Nephron progenitor cell (in vitro differentiated cells): ENCODE data around the gene NKD1.
A peak's percentile ranks its signal among the peaks of the same experiment; 100 is the strongest.

Experiments used
- DNase-seq: peaks from one replicate; pipeline ENCODE4 v3.0.0; 2021
- H3K27ac Mint-ChIP-seq: 2 replicates; pipeline ENCODE4 v1.8.0; 2021; ENCODE audit warnings: mild to moderate bottlenecking, moderate library complexity, mixed read lengths
- H3K27me3 Mint-ChIP-seq: 2 replicates; pipeline ENCODE4 v1.8.0; 2021; ENCODE audit warnings: mild to moderate bottlenecking, low read depth, mixed read lengths; ENCODE audit not compliant: poor library complexity
- H3K36me3 Mint-ChIP-seq: 2 replicates; pipeline ENCODE4 v1.8.0; 2021; ENCODE audit warnings: low read depth, mixed read lengths
- H3K4me1 Mint-ChIP-seq: 2 replicates; pipeline ENCODE4 v1.8.0; 2021; ENCODE audit warnings: mixed read lengths
- H3K4me3 Mint-ChIP-seq: 2 replicates; pipeline ENCODE4 v1.8.0; 2021; ENCODE audit warnings: mild to moderate bottlenecking, moderate library complexity, mixed read lengths
- H3K9me3 Mint-ChIP-seq: 2 replicates; pipeline ENCODE4 v1.8.0; 2021; ENCODE audit warnings: mild to moderate bottlenecking, moderate library complexity, mixed read lengths
- TF ChIP-seq, protein P1 (sequence below): fragments of 200-600 bp; sonication (generic); IDR thresholded peaks from 2 replicates; pipeline ENCODE4 v1.5.0; 2021; ENCODE audit warnings: antibody characterized with exemption

Gene NKD1

GRCh38 chr16:50555269-50555875 lies 7.2 kb downstream of the NKD1 start:
- no peak for DNase-seq
- Mint-ChIP-seq H3K36me3 (peaks cover 88% of the 10 kb centered on the region), H3K27me3 (peaks cover 4% of the 10 kb centered on the region), H3K4me1 (peaks cover 85% of the 10 kb centered on the region), H3K4me3 (no peak overlapping the region), H3K27ac (peak overlapping the region; percentile 32), H3K9me3 (peaks cover 19% of the 10 kb centered on the region)
- TF ChIP-seq, protein P1, sequence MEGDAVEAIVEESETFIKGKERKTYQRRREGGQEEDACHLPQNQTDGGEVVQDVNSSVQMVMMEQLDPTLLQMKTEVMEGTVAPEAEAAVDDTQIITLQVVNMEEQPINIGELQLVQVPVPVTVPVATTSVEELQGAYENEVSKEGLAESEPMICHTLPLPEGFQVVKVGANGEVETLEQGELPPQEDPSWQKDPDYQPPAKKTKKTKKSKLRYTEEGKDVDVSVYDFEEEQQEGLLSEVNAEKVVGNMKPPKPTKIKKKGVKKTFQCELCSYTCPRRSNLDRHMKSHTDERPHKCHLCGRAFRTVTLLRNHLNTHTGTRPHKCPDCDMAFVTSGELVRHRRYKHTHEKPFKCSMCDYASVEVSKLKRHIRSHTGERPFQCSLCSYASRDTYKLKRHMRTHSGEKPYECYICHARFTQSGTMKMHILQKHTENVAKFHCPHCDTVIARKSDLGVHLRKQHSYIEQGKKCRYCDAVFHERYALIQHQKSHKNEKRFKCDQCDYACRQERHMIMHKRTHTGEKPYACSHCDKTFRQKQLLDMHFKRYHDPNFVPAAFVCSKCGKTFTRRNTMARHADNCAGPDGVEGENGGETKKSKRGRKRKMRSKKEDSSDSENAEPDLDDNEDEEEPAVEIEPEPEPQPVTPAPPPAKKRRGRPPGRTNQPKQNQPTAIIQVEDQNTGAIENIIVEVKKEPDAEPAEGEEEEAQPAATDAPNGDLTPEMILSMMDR: no peak

GRCh38 chr16:50555952-50556673 lies 7.9 kb downstream of the NKD1 start:
- no peak overlapping the region for H3K4me3 Mint-ChIP-seq
- H3K27me3 Mint-ChIP-seq: peaks cover 4% of the 10 kb centered on the region
- no peak for DNase-seq
- TF ChIP-seq, protein P1: no peak
- H3K9me3 Mint-ChIP-seq: peaks cover 22% of the 10 kb centered on the region
- peak overlapping the region; percentile 81 for H3K27ac Mint-ChIP-seq
- H3K4me1 Mint-ChIP-seq: peaks cover 78% of the 10 kb centered on the region
- H3K36me3 Mint-ChIP-seq: peaks cover 95% of the 10 kb centered on the region

GRCh38 chr16:50557046-50557445 lies 8.8 kb downstream of the NKD1 start:
- H3K36me3 Mint-ChIP-seq: peaks cover 98% of the 10 kb centered on the region
- H3K9me3 Mint-ChIP-seq: peaks cover 22% of the 10 kb centered on the region
- no peak for DNase-seq

DNA sequence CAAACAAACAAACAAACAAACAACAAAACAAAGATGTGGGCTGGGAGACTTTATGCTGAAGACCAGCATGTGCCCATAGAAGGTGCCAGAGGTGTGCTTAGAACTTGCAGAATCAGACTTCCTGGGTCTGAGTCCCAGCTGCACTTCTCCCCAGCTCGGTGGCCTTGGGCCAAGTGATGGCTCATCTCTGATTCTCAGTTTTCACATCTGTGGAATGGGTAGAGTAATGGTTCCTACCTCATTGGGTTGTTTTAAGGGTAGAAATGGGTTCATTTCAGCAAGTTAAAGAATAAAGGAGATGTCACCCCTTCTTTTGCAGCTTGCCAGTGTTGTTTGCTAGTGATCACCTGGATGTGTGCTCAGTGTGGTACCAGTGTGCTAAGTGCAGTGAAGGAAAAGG lies 10.7 kb downstream of the NKD1 start:
- peaks cover 55% of the 10 kb centered on the region for H3K4me1 Mint-ChIP-seq
- peaks cover 4% of the 10 kb centered on the region for H3K27me3 Mint-ChIP-seq
- peaks cover 85% of the 10 kb centered on the region for H3K36me3 Mint-ChIP-seq
- H3K27ac Mint-ChIP-seq: peak overlapping the region; percentile 91
- no peak for DNase-seq
- H3K9me3 Mint-ChIP-seq: peaks cover 17% of the 10 kb centered on the region
- TF ChIP-seq, protein P1: no peak
- no peak overlapping the region for H3K4me3 Mint-ChIP-seq

More at GRCh38 chr16:50557046-50557445, 8.8 kb downstream of the NKD1 start:
- H3K27me3 Mint-ChIP-seq: peaks cover 4% of the 10 kb centered on the region
- H3K4me3 Mint-ChIP-seq: no peak overlapping the region
- no peak overlapping the region for H3K27ac Mint-ChIP-seq
- peaks cover 68% of the 10 kb centered on the region for H3K4me1 Mint-ChIP-seq
- TF ChIP-seq, protein P1: no peak

GRCh38 chr16:50559342-50559741 lies 11.1 kb downstream of the NKD1 start:
- Mint-ChIP-seq H3K4me1 (peaks cover 50% of the 10 kb centered on the region), H3K9me3 (peaks cover 17% of the 10 kb centered on the region), H3K27me3 (peaks cover 4% of the 10 kb centered on the region), H3K4me3 (no peak overlapping the region), H3K27ac (peak overlapping the region; percentile 91), H3K36me3 (peaks cover 81% of the 10 kb centered on the region)
- TF ChIP-seq, protein P1: no peak
- no peak for DNase-seq
